Neural progenitor cell (in vitro differentiated cells): ENCODE data around the gene LPO. TPM values are rescaled to one million over a fixed set of nuclear protein-coding genes. Genes with fewer than 3 reads are reported as not detected.

Experiments
- DNase-seq: peaks from one replicate; pipeline ENCODE4 v3.0.0-alpha.2; 2016; ENCODE audit warnings: low spot score
- H2AFZ ChIP-seq: fragments of 200-600 bp; sonication (generic); replicated peaks from 2 replicates; pipeline ENCODE4 v1.6.1; 2016; ENCODE audit warnings: antibody characterized with exemption
- H3F3A ChIP-seq: fragments of 200-600 bp; sonication (generic); 2 replicates; pipeline ENCODE4 v1.6.1; 2016; ENCODE audit warnings: antibody characterized with exemption, low read depth
- H3K27ac ChIP-seq: fragments of 200-600 bp; sonication (generic); 2 replicates; pipeline ENCODE4 v1.5.1; 2016; ENCODE audit warnings: mild to moderate bottlenecking
- H3K27me3 ChIP-seq: fragments of 200-600 bp; sonication (generic); 2 replicates; pipeline ENCODE4 v1.6.1; 2016; ENCODE audit warnings: mild to moderate bottlenecking, moderate library complexity
- H3K36me3 ChIP-seq: fragments of 200-600 bp; sonication (generic); 2 replicates; pipeline ENCODE4 v1.5.1; 2016
- H3K4me1 ChIP-seq: fragments of 200-600 bp; sonication (generic); 2 replicates; pipeline ENCODE4 v1.6.1; 2016; ENCODE audit warnings: mixed run types
- H3K4me2 ChIP-seq: fragments of 200-600 bp; sonication (generic); 2 replicates; pipeline ENCODE4 v1.6.1; 2016
- H3K4me3 ChIP-seq: fragments of 200-600 bp; sonication (generic); 2 replicates; pipeline ENCODE4 v1.5.1; 2016
- H3K79me2 ChIP-seq: fragments of 200-600 bp; sonication (generic); 2 replicates; pipeline ENCODE4 v1.6.1; 2016; ENCODE audit warnings: low read depth
- H3K9ac ChIP-seq: fragments of 200-600 bp; sonication (generic); 2 replicates; pipeline ENCODE4 v1.6.1; 2016
- H3K9me3 ChIP-seq: fragments of 200-600 bp; sonication (generic); 2 replicates; pipeline ENCODE4 v1.5.1; 2016; ENCODE audit warnings: low read depth
- H4K20me1 ChIP-seq: fragments of 200-600 bp; sonication (generic); 2 replicates; pipeline ENCODE4 v1.6.1; 2016; ENCODE audit warnings: low read depth
- H3K27ac Mint-ChIP-seq: 3 replicates; pipeline ENCODE4 v1.8.0; 2021; ENCODE audit warnings: mixed read lengths
- H3K27me3 Mint-ChIP-seq: 2 replicates; pipeline ENCODE4 v1.8.0; 2022; ENCODE audit warnings: low read depth, mild to moderate bottlenecking, inconsistent platforms, moderate library complexity, mixed read lengths; ENCODE audit not compliant: insufficient read depth
- H3K36me3 Mint-ChIP-seq: 3 replicates; pipeline ENCODE4 v1.8.0; 2021; ENCODE audit warnings: mixed read lengths
- H3K4me1 Mint-ChIP-seq: 3 replicates; pipeline ENCODE4 v1.8.0; 2021; ENCODE audit warnings: mixed read lengths
- H3K4me3 Mint-ChIP-seq: 3 replicates; pipeline ENCODE4 v1.8.0; 2021; ENCODE audit warnings: mild to moderate bottlenecking, moderate library complexity, mixed read lengths
- H3K9me3 Mint-ChIP-seq: 3 replicates; pipeline ENCODE4 v1.8.0; 2020; ENCODE audit warnings: mixed read lengths
- EZH2 ChIP-seq: fragments of 200-600 bp; sonication (generic); IDR thresholded peaks from 2 replicates; pipeline ENCODE4 v1.6.1; 2017; ENCODE audit warnings: antibody characterized with exemption, mild to moderate bottlenecking, moderate library complexity
- EZH2phosphoT487 ChIP-seq: fragments of 200-600 bp; sonication (generic); IDR thresholded peaks from 2 replicates; pipeline ENCODE4 v1.6.1; 2017; ENCODE audit warnings: antibody characterized with exemption
- total RNA-seq: library from RNA; depleted of rRNA; stranded (reverse); fragments of >200 nt; gene quantifications from 2 replicates; pipeline ENCODE4 v1.2.3, GENCODE V29; 2015; ENCODE audit warnings: low replicate concordance
- TF ChIP-seq, protein P1 (sequence below): fragments of 200-600 bp; sonication (generic); IDR thresholded peaks from 2 replicates; pipeline ENCODE4 v1.5.1; 2017; ENCODE audit warnings: antibody characterized with exemption, mild to moderate bottlenecking

The LPO gene
- total RNA-seq, 1 donor from 2014 or later, result not detected

DNA sequence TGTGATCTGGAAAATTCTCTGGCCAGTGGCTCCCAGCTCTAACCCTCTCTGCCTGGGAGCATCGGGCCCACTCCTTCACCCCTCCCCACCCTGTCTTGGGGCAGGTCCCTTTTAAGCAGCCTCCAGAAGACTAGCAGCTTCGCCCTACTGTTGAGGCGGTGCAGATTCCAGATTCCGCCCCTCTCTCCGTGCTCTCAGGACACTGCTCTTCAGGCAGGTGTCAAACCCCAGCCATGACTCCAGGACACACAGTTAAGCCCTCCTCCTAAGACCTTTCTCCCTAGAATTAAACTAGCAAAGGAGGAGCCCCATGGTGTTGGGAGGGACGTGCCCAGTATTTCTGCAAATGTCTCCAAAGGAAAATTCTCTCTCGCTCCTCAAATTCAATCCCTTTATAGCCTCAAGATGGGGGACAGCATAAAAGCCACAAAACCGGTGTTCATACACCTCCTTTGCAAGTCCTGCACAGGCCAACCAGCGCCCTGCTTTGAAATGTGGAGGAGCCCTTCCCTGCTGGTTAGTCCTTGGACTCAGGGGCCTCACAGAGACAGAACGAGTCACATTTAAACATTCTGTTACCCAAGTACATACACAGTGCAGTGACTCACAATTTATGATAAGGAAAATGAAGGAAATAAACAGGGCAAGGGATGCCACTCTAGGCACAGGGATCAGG lies 7.2 kb downstream of the LPO start:
- Mint-ChIP-seq H3K36me3 (no peaks in the 10 kb centered on the region), H3K27ac (peak overlapping the region; percentile 11), H3K4me3 (no peak overlapping the region), H3K27me3 (peaks cover 41% of the 10 kb centered on the region), H3K4me1 (peaks cover 4% of the 10 kb centered on the region), H3K9me3 (no peaks in the 10 kb centered on the region)
- peaks cover 100% of the 10 kb centered on the region for H3K27me3 ChIP-seq
- no peak overlapping the region for H3K9ac ChIP-seq
- H3K4me1 ChIP-seq, result no peaks in the 10 kb centered on the region
- no peak for DNase-seq
- no peak overlapping the region for H2AFZ ChIP-seq
- H3K4me3 ChIP-seq, result no peak overlapping the region
- H4K20me1 ChIP-seq, result no peaks in the 10 kb centered on the region
- H3K9me3 ChIP-seq, result no peaks in the 10 kb centered on the region
- no peaks in the 10 kb centered on the region for H3K36me3 ChIP-seq
- H3K79me2 ChIP-seq, result no peaks in the 10 kb centered on the region
- TF ChIP-seq, protein P1, sequence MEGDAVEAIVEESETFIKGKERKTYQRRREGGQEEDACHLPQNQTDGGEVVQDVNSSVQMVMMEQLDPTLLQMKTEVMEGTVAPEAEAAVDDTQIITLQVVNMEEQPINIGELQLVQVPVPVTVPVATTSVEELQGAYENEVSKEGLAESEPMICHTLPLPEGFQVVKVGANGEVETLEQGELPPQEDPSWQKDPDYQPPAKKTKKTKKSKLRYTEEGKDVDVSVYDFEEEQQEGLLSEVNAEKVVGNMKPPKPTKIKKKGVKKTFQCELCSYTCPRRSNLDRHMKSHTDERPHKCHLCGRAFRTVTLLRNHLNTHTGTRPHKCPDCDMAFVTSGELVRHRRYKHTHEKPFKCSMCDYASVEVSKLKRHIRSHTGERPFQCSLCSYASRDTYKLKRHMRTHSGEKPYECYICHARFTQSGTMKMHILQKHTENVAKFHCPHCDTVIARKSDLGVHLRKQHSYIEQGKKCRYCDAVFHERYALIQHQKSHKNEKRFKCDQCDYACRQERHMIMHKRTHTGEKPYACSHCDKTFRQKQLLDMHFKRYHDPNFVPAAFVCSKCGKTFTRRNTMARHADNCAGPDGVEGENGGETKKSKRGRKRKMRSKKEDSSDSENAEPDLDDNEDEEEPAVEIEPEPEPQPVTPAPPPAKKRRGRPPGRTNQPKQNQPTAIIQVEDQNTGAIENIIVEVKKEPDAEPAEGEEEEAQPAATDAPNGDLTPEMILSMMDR, result no peak
- no peak for TF ChIP-seq EZH2
- no peak for TF ChIP-seq EZH2phosphoT487
- H3F3A ChIP-seq, result no peaks in the 10 kb centered on the region
- no peak overlapping the region for H3K4me2 ChIP-seq
- H3K27ac ChIP-seq, result no peak overlapping the region

DNA sequence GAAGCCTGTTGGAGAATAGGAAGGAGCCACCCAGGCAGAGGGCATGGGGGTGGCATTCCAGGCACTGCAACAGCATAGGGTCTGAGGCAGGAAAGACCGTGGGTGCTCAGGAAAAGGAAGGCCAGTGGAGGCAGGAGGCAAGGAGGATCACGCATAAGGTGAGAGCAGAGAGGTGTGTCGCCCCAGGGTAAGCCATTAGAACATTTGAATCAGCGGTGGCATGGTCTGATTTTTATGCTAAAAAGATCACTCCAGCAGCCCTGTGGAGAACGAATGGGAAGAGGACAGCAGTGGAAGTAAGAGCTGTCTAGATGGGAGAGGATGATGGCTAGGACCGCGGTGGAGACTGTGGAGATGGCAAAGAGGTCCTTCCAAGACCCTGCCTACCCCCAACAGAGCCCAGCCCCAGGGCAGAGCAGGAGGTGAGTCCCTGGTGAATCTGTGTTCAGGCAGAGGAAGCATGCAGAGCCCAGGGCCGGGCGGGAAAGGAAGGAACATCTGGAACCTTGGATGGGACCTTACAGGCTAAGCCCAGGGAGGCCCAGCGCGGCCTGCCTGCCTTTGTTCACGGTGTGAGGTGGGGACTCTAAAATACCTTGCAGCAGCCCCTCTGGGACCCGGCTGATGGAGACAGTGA lies 7.8 kb downstream of the LPO start:
- no peaks in the 10 kb centered on the region for H4K20me1 ChIP-seq
- H3F3A ChIP-seq, result no peaks in the 10 kb centered on the region
- no peaks in the 10 kb centered on the region for H3K9me3 ChIP-seq
- no peak overlapping the region for H3K9ac ChIP-seq
- no peaks in the 10 kb centered on the region for H3K36me3 ChIP-seq
- Mint-ChIP-seq H3K27ac (no peak overlapping the region), H3K27me3 (peaks cover 47% of the 10 kb centered on the region), H3K4me1 (peaks cover 4% of the 10 kb centered on the region), H3K4me3 (no peak overlapping the region), H3K9me3 (no peaks in the 10 kb centered on the region), H3K36me3 (no peaks in the 10 kb centered on the region)
- H3K4me1 ChIP-seq, result no peaks in the 10 kb centered on the region
- no peak overlapping the region for H3K27ac ChIP-seq
- no peak overlapping the region for H3K4me2 ChIP-seq
- H3K79me2 ChIP-seq, result no peaks in the 10 kb centered on the region
- no peak overlapping the region for H3K4me3 ChIP-seq
- TF ChIP-seq, protein P1, result no peak
- TF ChIP-seq EZH2phosphoT487, result no peak
- H2AFZ ChIP-seq, result no peak overlapping the region
- peaks cover 100% of the 10 kb centered on the region for H3K27me3 ChIP-seq
- DNase-seq, result no peak

DNA sequence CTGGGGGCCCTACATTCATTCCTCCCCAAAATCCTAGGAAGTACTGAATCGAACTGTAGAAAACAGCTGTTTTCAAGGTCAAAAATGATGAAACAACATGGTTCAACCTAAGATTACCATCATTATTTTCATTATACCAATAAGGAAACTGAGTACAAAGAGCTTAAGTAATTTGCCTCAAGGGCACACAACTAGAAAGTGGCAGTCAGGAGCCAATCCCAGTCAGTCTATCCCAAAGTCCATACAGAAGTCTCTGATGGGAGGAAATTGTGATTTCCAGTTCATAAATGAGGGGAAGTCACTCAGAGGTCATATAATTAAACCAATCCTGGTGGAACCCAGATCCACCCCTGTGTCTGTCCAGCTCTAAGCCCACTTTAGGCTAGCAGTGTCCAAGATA lies 8.4 kb downstream of the LPO start:
- DNase-seq, result no peak
- no peak overlapping the region for H2AFZ ChIP-seq
- H3K4me1 Mint-ChIP-seq, result peaks cover 4% of the 10 kb centered on the region
- TF ChIP-seq, protein P1, result no peak
- TF ChIP-seq EZH2phosphoT487, result no peak
- TF ChIP-seq EZH2, result no peak
- H3K36me3 ChIP-seq, result no peaks in the 10 kb centered on the region
- no peaks in the 10 kb centered on the region for H3K36me3 Mint-ChIP-seq
- H3K9me3 Mint-ChIP-seq, result no peaks in the 10 kb centered on the region
- H3K9me3 ChIP-seq, result no peaks in the 10 kb centered on the region
- no peaks in the 10 kb centered on the region for H3F3A ChIP-seq
- no peak overlapping the region for H3K4me3 ChIP-seq
- H3K4me3 Mint-ChIP-seq, result no peak overlapping the region
- peaks cover 100% of the 10 kb centered on the region for H3K27me3 ChIP-seq
- H3K4me2 ChIP-seq, result no peak overlapping the region
- no peak overlapping the region for H3K27ac ChIP-seq
- H3K27me3 Mint-ChIP-seq, result peaks cover 50% of the 10 kb centered on the region
- H3K27ac Mint-ChIP-seq, result no peak overlapping the region
- H4K20me1 ChIP-seq, result no peaks in the 10 kb centered on the region
- H3K9ac ChIP-seq, result no peak overlapping the region
- H3K79me2 ChIP-seq, result no peaks in the 10 kb centered on the region
- no peaks in the 10 kb centered on the region for H3K4me1 ChIP-seq
